Mesenteric fat pad (tissue), 1 donor: ENCODE data around the gene CHST6. TPM values are rescaled to one million over a fixed set of nuclear protein-coding genes. Genes with fewer than 3 reads are reported as not detected.
A peak's percentile ranks its signal among the peaks of the same experiment; 100 is the strongest.
"Not testable (repeated sequence)": the region's sequence is repeated elsewhere in the genome, so short reads cannot be mapped to it uniquely, and the experiment has no call there.

Experiments
- DNase-seq: peaks from one replicate; pipeline ENCODE4 v3.0.0-alpha.2; 2020; ENCODE audit warnings: low spot score
- total RNA-seq: library from RNA; stranded (reverse); fragmentation: NEBNext Ultra II Directional; extraction: Animal tissue kit (Norgen Biotek cat#: 25700); gene quantifications from one replicate; pipeline ENCODE4 v1.2.1, GENCODE V29; 2021
- donor health status: DM: yes; HTN: yes; CAD: no.

Gene CHST6
- total RNA-seq, 1 donor from 2014 or later = 0.16 TPM

- peak; percentile 8 for DNase-seq
Observed at GRCh38 chr16:75452464-75453190, 42.6 kb downstream of the CHST6 start.

GRCh38 chr16:75446416-75446815 lies 48.8 kb downstream of the CHST6 start:
- DNase-seq = no peak

GRCh38 chr16:75445298-75445697 lies 49.9 kb downstream of the CHST6 start:
- peak; percentile 9 for DNase-seq

GRCh38 chr16:75443298-75443697 lies 51.9 kb downstream of the CHST6 start:
- DNase-seq = no peak

GRCh38 chr16:75433732-75434413 lies 61.4 kb downstream of the CHST6 start:
- DNase-seq = no peak

- peak; percentile 99 for DNase-seq
Observed at GRCh38 chr16:75432828-75433731, 62.2 kb downstream of the CHST6 start, which contains the start of gene CFDP1. Gene CFDP1, minus strand, starts transcription at chr16:75433503. Its CDS starts 151 bp downstream, at chr16:75433352.

- DNase-seq = no peak
Observed at GRCh38 chr16:75429621-75430403, 65.4 kb downstream of the CHST6 start.

- DNase-seq = not testable (repeated sequence)
Observed at GRCh38 chr16:75426524-75426923, 68.7 kb downstream of the CHST6 start.

- DNase-seq = not testable (repeated sequence)
Observed at GRCh38 chr16:75424105-75424762, 71.0 kb downstream of the CHST6 start.

GRCh38 chr16:75423723-75424104 lies 71.5 kb downstream of the CHST6 start:
- DNase-seq = no peak

Other genes with a start within 250 kb of the CHST6 start
- gene BCAR1, start 243.8 kb downstream of the CHST6 start, total RNA-seq = 86.5 TPM
- gene CFDP1, start 61.9 kb downstream of the CHST6 start, total RNA-seq = 43.1 TPM
- 17.3 TPM for gene TMEM170A, start 30.8 kb downstream of the CHST6 start, total RNA-seq
- gene CHST5, start 40.7 kb upstream of the CHST6 start, total RNA-seq = not detected
- gene TMEM231, start 60.8 kb upstream of the CHST6 start, total RNA-seq = 7.2 TPM
- gene GABARAPL2, start 70.9 kb upstream of the CHST6 start, total RNA-seq = 102 TPM
- 32.6 TPM for gene ADAT1, start 127.8 kb upstream of the CHST6 start, total RNA-seq
- 101 TPM for gene KARS1, start 152.2 kb upstream of the CHST6 start, total RNA-seq
- 46.3 TPM for gene TERF2IP, start 152.3 kb upstream of the CHST6 start, total RNA-seq
- gene CPHXL2, start 181.6 kb upstream of the CHST6 start, total RNA-seq = not detected
- not detected for gene DUXB, start 206.0 kb upstream of the CHST6 start, total RNA-seq
- not detected for gene CPHXL, start 231.0 kb upstream of the CHST6 start, total RNA-seq